ENCODE measurements around the gene GATAD2A.
"Not testable (repeated sequence)": the region's sequence is repeated elsewhere in the genome, so short reads cannot be mapped to it uniquely, and the experiment has no call there.

- not testable (repeated sequence) for TF ChIP-seq E2F4 (CRISPR knock-in tag; IDR thresholded peaks at IDR 0.05; ENCODE audit: low read depth); TRIM28 (IDR thresholded peaks at IDR 0.05)
These were observed 49.9 kb downstream of the GATAD2A start for GRCh38 chr19:19455166-19455919.
